ENCODE measurements around the gene PACRG.

Gene PACRG

DNA sequence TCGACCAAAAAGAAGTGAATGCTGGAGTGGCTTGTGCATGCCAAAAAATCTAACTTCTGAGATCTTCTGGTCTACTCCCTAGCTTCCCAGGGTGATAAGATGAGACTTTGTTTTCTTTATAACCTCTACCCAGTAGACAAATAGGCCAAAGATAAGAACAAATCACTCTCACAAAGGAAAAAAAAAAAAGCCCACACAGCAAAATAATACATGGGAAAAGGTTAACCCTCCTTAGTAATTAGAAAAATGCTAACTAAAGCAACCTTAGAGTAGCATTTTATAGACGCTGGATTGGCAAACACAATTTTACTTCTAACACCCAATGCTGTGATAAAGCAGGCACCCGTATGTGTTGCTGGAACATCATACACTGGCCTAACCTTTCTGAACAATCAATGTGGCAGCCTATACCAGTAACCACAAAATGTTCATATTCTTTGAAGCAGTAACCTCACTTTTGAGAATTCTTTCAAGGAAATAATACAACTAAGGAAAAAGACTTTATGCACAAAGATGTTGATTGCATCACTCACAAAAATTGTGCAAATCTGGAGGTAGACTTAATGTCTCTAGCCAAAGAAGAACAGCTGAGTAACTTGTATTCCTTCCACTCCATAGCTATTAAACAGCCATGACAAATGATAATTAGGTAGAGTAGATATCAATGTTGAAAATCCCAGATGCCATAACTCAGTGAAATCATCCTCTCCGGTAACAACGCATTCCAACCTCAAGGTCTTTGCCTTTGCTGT lies 570.5 kb downstream of the PACRG start:
- Histone ChIP-seq H3K36me3 (no peaks in the 10 kb centered on the region), H3K4me1 (ENCODE audit: control insufficient read depth in 1 of 2, insufficient read depth in 1 of 2, low read depth in 1 of 2, low read length in 1 of 2) (no peaks in the 10 kb centered on the region), H3K27ac (no peak overlapping the region), H3K27me3 (no peaks in the 10 kb centered on the region), H3K9me3 (no peaks in the 10 kb centered on the region), H3K4me3 (ENCODE audit: low read depth in 1 of 2, low read length in 1 of 2) (no peak overlapping the region)
- TF ChIP-seq, protein P1, sequence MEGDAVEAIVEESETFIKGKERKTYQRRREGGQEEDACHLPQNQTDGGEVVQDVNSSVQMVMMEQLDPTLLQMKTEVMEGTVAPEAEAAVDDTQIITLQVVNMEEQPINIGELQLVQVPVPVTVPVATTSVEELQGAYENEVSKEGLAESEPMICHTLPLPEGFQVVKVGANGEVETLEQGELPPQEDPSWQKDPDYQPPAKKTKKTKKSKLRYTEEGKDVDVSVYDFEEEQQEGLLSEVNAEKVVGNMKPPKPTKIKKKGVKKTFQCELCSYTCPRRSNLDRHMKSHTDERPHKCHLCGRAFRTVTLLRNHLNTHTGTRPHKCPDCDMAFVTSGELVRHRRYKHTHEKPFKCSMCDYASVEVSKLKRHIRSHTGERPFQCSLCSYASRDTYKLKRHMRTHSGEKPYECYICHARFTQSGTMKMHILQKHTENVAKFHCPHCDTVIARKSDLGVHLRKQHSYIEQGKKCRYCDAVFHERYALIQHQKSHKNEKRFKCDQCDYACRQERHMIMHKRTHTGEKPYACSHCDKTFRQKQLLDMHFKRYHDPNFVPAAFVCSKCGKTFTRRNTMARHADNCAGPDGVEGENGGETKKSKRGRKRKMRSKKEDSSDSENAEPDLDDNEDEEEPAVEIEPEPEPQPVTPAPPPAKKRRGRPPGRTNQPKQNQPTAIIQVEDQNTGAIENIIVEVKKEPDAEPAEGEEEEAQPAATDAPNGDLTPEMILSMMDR (IDR thresholded peaks at IDR 0.05) = no peak

DNA sequence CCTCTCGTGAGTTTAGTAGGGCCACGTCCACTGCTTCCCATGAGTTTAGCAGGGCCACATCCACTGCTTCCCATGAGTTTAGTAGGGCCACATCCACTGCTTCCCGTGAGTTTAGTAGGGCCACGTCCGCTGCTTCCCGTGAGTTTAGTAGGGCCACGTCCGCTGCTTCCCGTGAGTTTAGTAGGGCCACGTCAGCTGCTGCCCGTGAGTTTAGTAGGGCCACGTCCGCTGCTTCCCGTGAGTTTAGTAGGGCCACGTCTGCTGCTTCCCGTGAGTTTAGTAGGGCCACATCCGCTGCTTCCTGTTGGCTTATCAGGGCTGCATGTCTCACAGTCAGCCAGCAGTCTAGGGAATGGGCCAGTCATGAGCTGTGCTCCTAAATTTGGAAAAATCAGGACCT lies 573.1 kb downstream of the PACRG start:
- TF ChIP-seq, protein P1 (IDR thresholded peaks at IDR 0.05) = no peak
- Histone ChIP-seq H3K27ac (no peak overlapping the region), H3K4me3 (ENCODE audit: low read depth in 1 of 2, low read length in 1 of 2) (no peak overlapping the region), H3K27me3 (peaks cover 2% of the 10 kb centered on the region), H3K36me3 (no peaks in the 10 kb centered on the region), H3K4me1 (ENCODE audit: control insufficient read depth in 1 of 2, insufficient read depth in 1 of 2, low read depth in 1 of 2, low read length in 1 of 2) (no peaks in the 10 kb centered on the region), H3K9me3 (no peaks in the 10 kb centered on the region)

- Histone ChIP-seq H3K36me3 (no peaks in the 10 kb centered on the region), H3K4me3 (ENCODE audit: low read depth in 1 of 2, low read length in 1 of 2) (no peak overlapping the region), H3K27me3 (peaks cover 9% of the 10 kb centered on the region), H3K9me3 (no peaks in the 10 kb centered on the region), H3K4me1 (ENCODE audit: control insufficient read depth in 1 of 2, insufficient read depth in 1 of 2, low read depth in 1 of 2, low read length in 1 of 2) (no peaks in the 10 kb centered on the region), H3K27ac (no peak overlapping the region)
- TF ChIP-seq, protein P1 (IDR thresholded peaks at IDR 0.05) = no peak
Observed at GRCh38 chr6:163301726-163302635, 574.2 kb downstream of the PACRG start.

- TF ChIP-seq, protein P1 (IDR thresholded peaks at IDR 0.05) = no peak
- Histone ChIP-seq H3K27me3 (peaks cover 9% of the 10 kb centered on the region), H3K9me3 (no peaks in the 10 kb centered on the region), H3K36me3 (no peaks in the 10 kb centered on the region), H3K27ac (no peak overlapping the region), H3K4me3 (ENCODE audit: low read depth in 1 of 2, low read length in 1 of 2) (no peak overlapping the region), H3K4me1 (ENCODE audit: control insufficient read depth in 1 of 2, insufficient read depth in 1 of 2, low read depth in 1 of 2, low read length in 1 of 2) (no peaks in the 10 kb centered on the region)
Observed at GRCh38 chr6:163302747-163303146, 575.0 kb downstream of the PACRG start.

DNA sequence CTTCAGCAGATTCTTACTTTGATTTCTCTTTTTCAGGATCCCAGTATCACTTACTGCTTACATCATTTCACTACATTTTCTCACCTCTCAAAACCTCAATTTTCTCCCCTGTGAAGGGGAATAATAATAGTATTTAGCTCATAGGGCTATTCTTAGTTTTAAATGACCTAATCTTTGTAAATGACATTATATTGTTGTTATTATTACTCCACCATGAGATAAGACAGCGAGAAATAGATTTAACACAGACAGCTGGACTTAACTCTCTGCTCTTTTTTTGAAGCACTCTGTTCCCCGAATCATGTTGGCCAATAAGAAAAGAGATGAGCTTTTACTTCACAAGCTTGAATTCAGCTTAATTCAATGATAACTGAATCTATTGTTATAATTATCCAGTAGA lies 578.2 kb downstream of the PACRG start:
- H3K4me3 ChIP-seq (ENCODE audit: low read depth in 1 of 2, low read length in 1 of 2) = no peak overlapping the region
- no peaks in the 10 kb centered on the region for H3K4me1 ChIP-seq (ENCODE audit: control insufficient read depth in 1 of 2, insufficient read depth in 1 of 2, low read depth in 1 of 2, low read length in 1 of 2)
- H3K36me3 ChIP-seq = no peaks in the 10 kb centered on the region
- TF ChIP-seq, protein P1 (IDR thresholded peaks at IDR 0.05) = no peak
- peaks cover 26% of the 10 kb centered on the region for H3K27me3 ChIP-seq
- H3K27ac ChIP-seq = no peak overlapping the region
- no peaks in the 10 kb centered on the region for H3K9me3 ChIP-seq

All from neutrophil (primary cell).